Stimulated activated CD4-positive, alpha-beta T cell treated with anti-CD3 and anti-CD28 coated beads, Interleukin-1b, Interleukin-23, amount 100 ng/mL, for 24 hours (primary cell): ENCODE measurements around the gene AOAH.

Experiments
- DNase-seq, 4 experiments: peaks; one replicate each; pipeline ENCODE4 v3.0.0-alpha.2; 2020; ENCODE audit warnings: low read depth in 4 of 4, low spot score in 1 of 4

The AOAH gene

GRCh38 chr7:36604806-36605205 lies 119.5 kb downstream of the AOAH start:
- no peak for DNase-seq

- no peak for DNase-seq
Measured at GRCh38 chr7:36602934-36603887, 121.1 kb downstream of the AOAH start.

GRCh38 chr7:36602511-36602910 lies 121.8 kb downstream of the AOAH start:
- DNase-seq, result no peak

- no peak for DNase-seq
Measured at GRCh38 chr7:36601601-36602000, 122.7 kb downstream of the AOAH start.

GRCh38 chr7:36600869-36601530 lies 123.3 kb downstream of the AOAH start:
- no peak for DNase-seq

GRCh38 chr7:36600314-36600682 lies 124.0 kb downstream of the AOAH start:
- DNase-seq, result no peak

GRCh38 chr7:36599645-36600313 lies 124.5 kb downstream of the AOAH start:
- no peak for DNase-seq

- no peak for DNase-seq
Measured at GRCh38 chr7:36598054-36598674, 126.1 kb downstream of the AOAH start.

- DNase-seq, result no peak
Measured at GRCh38 chr7:36597090-36597773, 127.1 kb downstream of the AOAH start.

- DNase-seq, result no peak
Measured at GRCh38 chr7:36594445-36594844, 129.8 kb downstream of the AOAH start.

GRCh38 chr7:36591636-36592035 lies 132.7 kb downstream of the AOAH start:
- DNase-seq, result no peak

GRCh38 chr7:36589391-36589790 lies 134.9 kb downstream of the AOAH start:
- DNase-seq, result no peak

- no peak for DNase-seq
Measured at GRCh38 chr7:36583318-36583717, 141.0 kb downstream of the AOAH start.

- no peak for DNase-seq
Measured at GRCh38 chr7:36575832-36576231, 148.5 kb downstream of the AOAH start.

- no peak for DNase-seq
Measured at GRCh38 chr7:36573066-36573465, 151.2 kb downstream of the AOAH start.

- DNase-seq, result no peak
Measured at GRCh38 chr7:36571190-36571560, 153.1 kb downstream of the AOAH start.

- DNase-seq, result no peak
Measured at GRCh38 chr7:36570528-36571189, 153.6 kb downstream of the AOAH start.

- DNase-seq, result no peak
Measured at GRCh38 chr7:36568452-36568849, 155.8 kb downstream of the AOAH start.

- no peak for DNase-seq
Measured at GRCh38 chr7:36567699-36568451, 156.4 kb downstream of the AOAH start.
